H1 (cell line): ENCODE measurements around the gene ZCCHC3. TPM values are rescaled to one million over a fixed set of nuclear protein-coding genes. Genes with fewer than 3 reads are reported as not detected.

Source experiments
- CTCF ChIA-PET: fragments of 300-600 bp; sonication (Branson Sonifier 250); formaldehyde crosslinking; loops from one replicate; lab custom pipeline; 2021; ENCODE audit not compliant: partially characterized antibody; lab: Charles Lee
- POLR2A ChIA-PET: fragments of 300-600 bp; sonication (Branson Sonifier 250); formaldehyde crosslinking; loops from one replicate; lab custom pipeline; 2021; ENCODE audit warnings: inconsistent platforms; ENCODE audit not compliant: partially characterized antibody; lab: Charles Lee
- DNase-seq, 2 experiments: peaks; one replicate each; pipeline versions ENCODE4 v3.0.0 to v3.0.0-alpha.2; 2010 to 2022; ENCODE audit warnings: low spot score in 2 of 2, low read depth in 1 of 2, mixed read lengths in 1 of 2
- FAIRE-seq: peaks from 2 replicates; lab custom pipeline; 2011; peaks lifted over from hg19 to GRCh38; lab: Jason Lieb, UNC
- H2AFZ ChIP-seq: 2 replicates; pipeline ENCODE4 v1.8.1; 2012; ENCODE audit warnings: low read length, inconsistent platforms
- H2AK5ac ChIP-seq: 2 replicates; pipeline ENCODE4 v1.6.1; 2013; ENCODE audit warnings: low read depth, low read length
- H2BK120ac ChIP-seq: replicated peaks from 2 replicates; pipeline ENCODE3; 2013; ENCODE audit warnings: low read depth, low read length, inconsistent platforms
- H2BK12ac ChIP-seq: 2 replicates; pipeline ENCODE4 v1.6.1; 2013; ENCODE audit warnings: low read depth, low read length
- H2BK15ac ChIP-seq: 2 replicates; pipeline ENCODE4 v1.6.1; 2013; ENCODE audit warnings: low read length
- H2BK20ac ChIP-seq: 2 replicates; pipeline ENCODE4 v1.6.1; 2013; ENCODE audit warnings: low read length
- H2BK5ac ChIP-seq: 2 replicates; pipeline ENCODE4 v1.6.1; 2013; ENCODE audit warnings: low read depth, low read length
- H3K14ac ChIP-seq: 2 replicates; pipeline ENCODE4 v1.6.1; 2013; ENCODE audit warnings: inconsistent platforms; ENCODE audit not compliant: insufficient read length
- H3K18ac ChIP-seq: 2 replicates; pipeline ENCODE4 v1.6.1; 2013; ENCODE audit warnings: low read length; ENCODE audit errors: extremely low read depth
- H3K23ac ChIP-seq: 2 replicates; pipeline ENCODE4 v1.6.1; 2013; ENCODE audit warnings: inconsistent platforms; ENCODE audit not compliant: insufficient read length
- H3K23me2 ChIP-seq: 2 replicates; pipeline ENCODE4 v1.6.1; 2013; ENCODE audit warnings: low read depth, low read length
- H3K27ac ChIP-seq: 2 replicates; pipeline ENCODE4 v1.6.1; 2011; ENCODE audit warnings: low read depth, low read length, inconsistent platforms
- H3K27me3 ChIP-seq, 4 experiments: replicated peaks in 1 of 4; 1 replicate in 1 of 4; 2 replicates in 3 of 4; pipeline versions ENCODE4 v1.6.1 to v1.8.1; 2011 to 2013; ENCODE audit warnings: low read length in 3 of 4, mild to moderate bottlenecking in 3 of 4, inconsistent platforms in 2 of 4, mixed read lengths in 2 of 4, moderate library complexity in 1 of 4; ENCODE audit not compliant: control insufficient read depth in 3 of 4, insufficient read depth in 3 of 4; ENCODE audit errors: extremely low read depth in 1 of 4
- H3K36me3 ChIP-seq, 4 experiments: 2 replicates each; pipeline versions ENCODE4 v1.6.1 to v1.8.1; 2011 to 2013; ENCODE audit warnings: mild to moderate bottlenecking in 4 of 4, low read length in 3 of 4, moderate library complexity in 2 of 4, control low read depth in 1 of 4, inconsistent platforms in 1 of 4; ENCODE audit not compliant: insufficient read depth in 4 of 4, control insufficient read depth in 2 of 4
- H3K4ac ChIP-seq: replicated peaks from 2 replicates; pipeline ENCODE3; 2013; ENCODE audit warnings: low read length, low read depth, mixed read lengths, inconsistent platforms; ENCODE audit not compliant: insufficient read length
- H3K4me1 ChIP-seq, 4 experiments: replicated peaks in 1 of 4; 1 replicate in 1 of 4; 2 replicates in 3 of 4; pipeline versions ENCODE4 v1.6.1 to v1.8.1; 2011 to 2013; ENCODE audit warnings: low read length in 3 of 4, inconsistent platforms in 2 of 4, mixed read lengths in 1 of 4; ENCODE audit not compliant: insufficient read depth in 4 of 4, control insufficient read depth in 3 of 4
- H3K4me2 ChIP-seq, 2 experiments: 2 replicates each; pipeline versions ENCODE4 v1.6.1 to v1.8.1; 2011 to 2013; ENCODE audit warnings: low read depth in 2 of 2, low read length in 2 of 2, control low read depth in 1 of 2, inconsistent platforms in 1 of 2, mild to moderate bottlenecking in 1 of 2; ENCODE audit not compliant: insufficient read depth in 1 of 2
- H3K4me3 ChIP-seq, 4 experiments: fragments of 200-600, 300-600 bp in 1 of 4; sonication (generic), shearing (Covaris generic), sonication (Bioruptor Twin) in 1 of 4; 2 replicates each; pipeline versions ENCODE4 v1.5.1 to v1.8.1; 2011 to 2016; ENCODE audit warnings: low read length in 4 of 4, low read depth in 3 of 4, control low read depth in 2 of 4, inconsistent platforms in 2 of 4, mild to moderate bottlenecking in 2 of 4, mixed read lengths in 1 of 4, moderate library complexity in 1 of 4; ENCODE audit not compliant: insufficient read depth in 2 of 4; ENCODE audit errors: extremely low read depth in 1 of 4
- H3K56ac ChIP-seq: replicated peaks from 2 replicates; pipeline ENCODE3; 2013; ENCODE audit warnings: low read depth, mild to moderate bottlenecking, mixed read lengths, low read length, inconsistent platforms; ENCODE audit not compliant: insufficient read length
- H3K79me1 ChIP-seq: 2 replicates; pipeline ENCODE4 v1.6.1; 2013; ENCODE audit warnings: low read depth, low read length, control low read depth
- H3K79me2 ChIP-seq, 2 experiments: 2 replicates each; pipeline versions ENCODE4 v1.6.1 to v1.8.1; 2012 to 2013; ENCODE audit warnings: low read length in 2 of 2, mild to moderate bottlenecking in 2 of 2, inconsistent platforms in 1 of 2; ENCODE audit not compliant: insufficient read depth in 2 of 2, control insufficient read depth in 1 of 2
- H3K9ac ChIP-seq, 4 experiments: replicated peaks in 1 of 4; 1 replicate in 1 of 4; 2 replicates in 3 of 4; pipeline versions ENCODE4 v1.6.1 to v1.8.1; 2011 to 2013; ENCODE audit warnings: low read depth in 3 of 4, low read length in 3 of 4, control low read depth in 2 of 4, mild to moderate bottlenecking in 2 of 4, moderate library complexity in 2 of 4, inconsistent platforms in 1 of 4; ENCODE audit errors: extremely low read depth in 1 of 4
- H3K9me3 ChIP-seq, 2 experiments: 2 replicates each; pipeline versions ENCODE4 v1.6.1 to v1.8.1; 2012 to 2013; ENCODE audit warnings: mild to moderate bottlenecking in 2 of 2, moderate library complexity in 2 of 2, control low read depth in 1 of 2, inconsistent platforms in 1 of 2, low read depth in 1 of 2, low read length in 1 of 2, mixed read lengths in 1 of 2; ENCODE audit not compliant: insufficient read depth in 2 of 2
- H4K20me1 ChIP-seq, 2 experiments: replicated peaks in 1 of 2; 2 replicates each; pipeline versions ENCODE3 to v1.8.1; 2011 to 2013; ENCODE audit warnings: inconsistent platforms in 2 of 2, low read length in 2 of 2, mild to moderate bottlenecking in 1 of 2; ENCODE audit not compliant: insufficient read depth in 2 of 2, control insufficient read depth in 1 of 2
- H4K5ac ChIP-seq: 2 replicates; pipeline ENCODE4 v1.6.1; 2013; ENCODE audit warnings: low read length, low read depth, mixed read lengths, inconsistent platforms; ENCODE audit not compliant: insufficient read length
- H4K8ac ChIP-seq: 2 replicates; pipeline ENCODE4 v1.8.0; 2013; ENCODE audit warnings: mild to moderate bottlenecking, moderate library complexity, low read length, inconsistent platforms; ENCODE audit not compliant: insufficient read depth; ENCODE audit errors: extremely low read depth
- H4K91ac ChIP-seq: replicated peaks from 2 replicates; pipeline ENCODE3; 2013; ENCODE audit warnings: low read length, mixed read lengths, inconsistent platforms; ENCODE audit not compliant: insufficient read length
- CBX8 ChIP-seq: fragments of 300-800, 300-1000 bp; sonication (generic); IDR thresholded peaks from 2 replicates; pipeline ENCODE4 v1.7.1; 2016; ENCODE audit warnings: low read depth, low read length, borderline replicate concordance
- CHD1 ChIP-seq: IDR thresholded peaks from 2 replicates; pipeline ENCODE4 v1.6.1; 2012; ENCODE audit warnings: low read depth, low read length, improper control_type of control experiment
- EGR1 ChIP-seq: IDR thresholded peaks from 2 replicates; pipeline ENCODE4 v1.6.1; 2011; ENCODE audit warnings: low read depth, low read length, borderline replicate concordance
- EP300 ChIP-seq, 2 experiments: IDR thresholded peaks; 1 replicate in 1 of 2; 2 replicates in 1 of 2; pipeline ENCODE4 v1.6.1; 2011 to 2012; ENCODE audit warnings: low read depth in 2 of 2, low read length in 2 of 2, mild to moderate bottlenecking in 2 of 2, borderline replicate concordance in 1 of 2, inconsistent platforms in 1 of 2, moderate library complexity in 1 of 2
- EZH2 ChIP-seq: fragments of 200-600 bp; sonication (generic); IDR thresholded peaks from 2 replicates; pipeline ENCODE4 v1.7.1; 2012; ENCODE audit warnings: low read depth, mild to moderate bottlenecking, moderate library complexity, low read length, inconsistent platforms; ENCODE audit not compliant: severe bottlenecking
- HDAC2 ChIP-seq, 2 experiments: fragments of 300-600 bp in 1 of 2; sonication (generic) in 1 of 2; IDR thresholded peaks; 2 replicates each; pipeline ENCODE4 v1.6.1; 2011 to 2012; ENCODE audit warnings: low read depth in 2 of 2, low read length in 2 of 2, mild to moderate bottlenecking in 2 of 2, moderate library complexity in 2 of 2, borderline replicate concordance in 1 of 2, inconsistent platforms in 1 of 2
- JUN ChIP-seq: IDR thresholded peaks from 2 replicates; pipeline ENCODE4 v1.6.1; 2011; ENCODE audit warnings: low read depth, mild to moderate bottlenecking, improper control_type of control experiment, low read length
- MAX ChIP-seq: IDR thresholded peaks from 2 replicates; pipeline ENCODE4 v1.6.1; 2012; ENCODE audit warnings: inconsistent platforms
- PHF8 ChIP-seq: fragments of 200-600 bp; sonication (generic); conservative IDR thresholded peaks from 2 replicates; pipeline ENCODE4 v1.7.1; 2012; ENCODE audit warnings: low read depth, mild to moderate bottlenecking, inconsistent platforms, low read length, moderate library complexity
- RAD21 ChIP-seq, 2 experiments: IDR thresholded peaks in 1 of 2; conservative IDR thresholded peaks in 1 of 2; 2 replicates each; pipeline ENCODE4 v1.6.1; 2011; ENCODE audit warnings: low read depth in 2 of 2, low read length in 2 of 2, improper control_type of control experiment in 1 of 2, inconsistent platforms in 1 of 2, mild to moderate bottlenecking in 1 of 2, moderate library complexity in 1 of 2
- RNF2 ChIP-seq: fragments of 200-900, 300-1000 bp; sonication (generic); IDR thresholded peaks from 2 replicates; pipeline ENCODE4 v1.7.1; 2016; ENCODE audit warnings: borderline replicate concordance, low read depth, mild to moderate bottlenecking, antibody characterized with exemption, low read length; ENCODE audit not compliant: poor library complexity, severe bottlenecking; ENCODE audit errors: missing control alignments
- YY1 ChIP-seq: IDR thresholded peaks from 2 replicates; pipeline ENCODE4 v1.6.1; 2011; ENCODE audit warnings: low read depth, mild to moderate bottlenecking, low read length
- WGBS, 2 experiments: shearing (Covaris generic) in 1 of 2; methylation state at CpG; one replicate each; pipeline versions ENCODE4 v1.1.6 to v1.1.7; 2013 to 2015; ENCODE audit warnings: low lambda C conversion rate in 2 of 2, mixed read lengths in 2 of 2, inconsistent platforms in 1 of 2, low coverage in 1 of 2, missing lambda C conversion rate in 1 of 2; ENCODE audit not compliant: insufficient replicate concordance in 2 of 2, insufficient coverage in 1 of 2, insufficient read length in 1 of 2; ENCODE audit errors: extremely low coverage in 1 of 2, missing lambda C conversion rate in 1 of 2; 5-methylcytosine and 5-hydroxymethylcytosine counted together
- polyA plus RNA-seq, 7 experiments: library from polyadenylated mRNA; depleted of rRNA in 3 of 7; stranded (reverse) in 5 of 7; unstranded in 2 of 7; fragments of >200 nt in 5 of 7; fragments of 200-250 nt in 2 of 7; gene quantifications; 1 replicate in 5 of 7; 2 replicates in 1 of 7; 4 replicates in 1 of 7; pipeline versions ENCODE4 v1.2.1 to v1.2.3, GENCODE V29; 2011 to 2013; ENCODE audit warnings: missing spikeins in 2 of 7, mixed read lengths in 2 of 7
- total RNA-seq: library from RNA; stranded (reverse); fragmentation: NEBNext Ultra II Directional; extraction: Animal tissue kit (Norgen Biotek cat#: 25700); gene quantifications from 2 replicates; pipeline ENCODE4 v1.2.1, GENCODE V29; 2021

ZCCHC3 gene
- total and polyA plus RNA-seq, 2 of the 8 experiments (the other 6 are each of a cell fraction or from before 2014, with no cell fraction given), result 33.7 to 52.4 TPM

- H3K4me2 ChIP-seq, result peak overlapping the region; percentile 19 to 92; a peak in 3 of 4 replicates
- H4K8ac ChIP-seq, result no peak overlapping the region
- FAIRE-seq (no peak), DNase-seq (no peak)
- H3K79me2 ChIP-seq, result no peaks in the 10 kb centered on the region
- peaks cover 4% of the 10 kb centered on the region for H3K23me2 ChIP-seq
- H3K56ac ChIP-seq, result no peak overlapping the region
- no peaks in the 10 kb centered on the region for H3K9me3 ChIP-seq
- H2AFZ ChIP-seq, result no peak overlapping the region
- H3K23ac ChIP-seq, result no peak overlapping the region
- no peak overlapping the region for H2BK15ac ChIP-seq
- no peak overlapping the region for H3K14ac ChIP-seq
- H3K4me3 ChIP-seq, result peak overlapping the region in 1 of 4 experiments; percentile 44; a peak in 2 of 8 replicates
- H3K27ac ChIP-seq, result no peak overlapping the region
- ChIA-PET CTCF (interaction anchor here (1.0 to 4.5 kb wide), 4 partner anchors 11 to 44 kb away, joined by 3 to 30 read pairs (median 24); no protein-coding TSS in a partner anchor), POLR2A (interaction anchor here (1.9 to 6.4 kb wide), 4 partner anchors 12 to 37 kb away, joined by 6 to 97 read pairs (median 48); partner anchors contain the start of genes NRSN2, SOX12 and ZCCHC3)
- H3K36me3 ChIP-seq, result no peaks in the 10 kb centered on the region
- H3K4ac ChIP-seq, result no peak overlapping the region
- no peak overlapping the region for H2AK5ac ChIP-seq
- no peak overlapping the region for H2BK5ac ChIP-seq
- H3K27me3 ChIP-seq, result no peaks in the 10 kb centered on the region
- no peak overlapping the region for H2BK120ac ChIP-seq
- no peak overlapping the region for H3K18ac ChIP-seq
- no peak overlapping the region for H4K5ac ChIP-seq
- no peaks in the 10 kb centered on the region for H3K79me1 ChIP-seq
- no peak overlapping the region for H3K9ac ChIP-seq
- peaks cover 4 to 9% (median 6%) of the 10 kb centered on the region in 4 experiments; a peak in 6 of 7 replicates for H3K4me1 ChIP-seq
- no peak overlapping the region for H4K91ac ChIP-seq
- no peaks in the 10 kb centered on the region for H4K20me1 ChIP-seq
- no peak overlapping the region for H2BK20ac ChIP-seq
- H2BK12ac ChIP-seq, result no peak overlapping the region
- 1% methylated on average over 7 of the region's 7 CpGs; no CpG with 5 or more reads in 1 of the 2 experiments for WGBS, 2 experiments
- TF ChIP-seq EP300 (IDR thresholded peaks at IDR 0.05; ENCODE audit: borderline replicate concordance in 1 of 2, low read depth in 2 of 2, low read length in 2 of 2), result no peak
- no peak for TF ChIP-seq YY1
- TF ChIP-seq HDAC2 (IDR thresholded peaks at IDR 0.05; ENCODE audit: borderline replicate concordance in 1 of 2, low read depth in 2 of 2, low read length in 2 of 2), result no peak
- TF ChIP-seq EGR1, result no peak
- TF ChIP-seq CBX8, result no peak
- TF ChIP-seq RAD21 (IDR thresholded peaks at IDR 0.05 in 1 of 2, conservative IDR thresholded peaks at IDR 0.05 in 1 of 2; ENCODE audit: low read depth in 2 of 2, low read length in 2 of 2), result no peak
- no peak for TF ChIP-seq RNF2
- no peak for TF ChIP-seq CHD1
- TF ChIP-seq PHF8, result no peak
- no peak for TF ChIP-seq EZH2
- TF ChIP-seq MAX, result no peak
- no peak for TF ChIP-seq JUN
Observed at GRCh38 chr20:310645-311044, 13.3 kb downstream of the ZCCHC3 start.
